Caco-2 (cell line): ENCODE measurements around the gene BDKRB2. TPM values are rescaled to one million over a fixed set of nuclear protein-coding genes. Genes with fewer than 3 reads are reported as not detected.

Experiments used
- BruUV-seq: library from RNA; stranded (reverse); fragments of 400-500 nt; replicated peaks from 2 replicates; lab custom pipeline; 2021; lab: Mats Ljungman, UMichigan
- CTCF ChIA-PET: fragments of 300-600 bp; sonication (Branson Sonifier 250); formaldehyde crosslinking; loops from one replicate; lab custom pipeline; 2022; ENCODE audit warnings: antibody characterized with exemption; lab: Charles Lee
- POLR2A ChIA-PET: fragments of 300-600 bp; sonication (Branson Sonifier 250); formaldehyde crosslinking; loops from one replicate; lab custom pipeline; 2022; ENCODE audit warnings: antibody characterized with exemption; lab: Charles Lee
- DNase-seq, 2 experiments: peaks; one replicate each; pipeline versions ENCODE4 v3.0.0 to v3.0.0-alpha.2; 2020 to 2022
- H3K27me3 ChIP-seq: replicated peaks from 2 replicates; pipeline ENCODE4 v1.6.0; 2011; ENCODE audit warnings: low read length; ENCODE audit not compliant: control insufficient read depth, insufficient read depth
- H3K36me3 ChIP-seq: 2 replicates; pipeline ENCODE4 v1.5.1; 2011; ENCODE audit warnings: low read length; ENCODE audit not compliant: control insufficient read depth, insufficient read depth
- H3K4me1 ChIP-seq: fragments of 250-450 bp; sonication (Bioruptor Pico); 2 replicates; pipeline ENCODE4 v1.5.1; 2020; ENCODE audit warnings: mild to moderate bottlenecking
- H3K4me3 ChIP-seq: 2 replicates; pipeline ENCODE4 v1.5.1; 2011; ENCODE audit warnings: low read depth, mild to moderate bottlenecking, control low read depth, low read length
- H3K9me3 ChIP-seq: fragments of 250-450 bp; sonication (Bioruptor Pico); 2 replicates; pipeline ENCODE4 v1.5.1; 2020; ENCODE audit warnings: mild to moderate bottlenecking, moderate library complexity
- H3K27ac Mint-ChIP-seq: one replicate; pipeline ENCODE4 v1.8.0; 2022; ENCODE audit warnings: mixed read lengths; ENCODE audit not compliant: unreplicated experiment
- H3K27me3 Mint-ChIP-seq: one replicate; pipeline ENCODE4 v1.8.0; 2022; ENCODE audit warnings: mixed read lengths; ENCODE audit not compliant: insufficient read depth, unreplicated experiment
- H3K36me3 Mint-ChIP-seq: one replicate; pipeline ENCODE4 v1.8.0; 2022; ENCODE audit warnings: mild to moderate bottlenecking, mixed read lengths; ENCODE audit not compliant: insufficient read depth, unreplicated experiment
- H3K4me1 Mint-ChIP-seq: one replicate; pipeline ENCODE4 v1.8.0; 2022; ENCODE audit warnings: low read depth, mixed read lengths; ENCODE audit not compliant: unreplicated experiment
- H3K4me3 Mint-ChIP-seq: one replicate; pipeline ENCODE4 v1.8.0; 2022; ENCODE audit warnings: mild to moderate bottlenecking, moderate library complexity, mixed read lengths; ENCODE audit not compliant: unreplicated experiment
- H3K9me3 Mint-ChIP-seq: one replicate; pipeline ENCODE4 v1.8.0; 2022; ENCODE audit warnings: mixed read lengths; ENCODE audit not compliant: unreplicated experiment
- intact Hi-C: fragments of 100-400 bp; cut with micrococcal nuclease; formaldehyde crosslinking; loops from one replicate; pipeline ENCODE4 v1.10.0; 2022; ENCODE audit not compliant: unreplicated experiment
- total RNA-seq: library from RNA; stranded (reverse); gene quantifications from 2 replicates; pipeline ENCODE4 v1.2.3, GENCODE V29; 2022
- TF ChIP-seq, protein P1 (sequence below), 2 experiments: fragments of 200-600 bp in 1 of 2; IDR thresholded peaks; 1 replicate in 1 of 2; 2 replicates in 1 of 2; pipeline versions ENCODE4 v1.5.1 to v1.8.0; 2011 to 2022; ENCODE audit warnings: antibody characterized with exemption in 1 of 2, control low read depth in 1 of 2, inconsistent platforms in 1 of 2, low read depth in 1 of 2, low read length in 1 of 2, mild to moderate bottlenecking in 1 of 2, moderate library complexity in 1 of 2; ENCODE audit not compliant: insufficient read depth in 1 of 2, severe bottlenecking in 1 of 2, unreplicated experiment in 1 of 2

Gene BDKRB2
- total RNA-seq, 1 experiment from 2014 or later, result 2.0 TPM

- intact Hi-C loops, result no loop called here
- no TSS peak for BruUV-seq
These were observed 27.8 kb upstream of the BDKRB2 start for GRCh38 chr14:96176811-96177211.

DNA sequence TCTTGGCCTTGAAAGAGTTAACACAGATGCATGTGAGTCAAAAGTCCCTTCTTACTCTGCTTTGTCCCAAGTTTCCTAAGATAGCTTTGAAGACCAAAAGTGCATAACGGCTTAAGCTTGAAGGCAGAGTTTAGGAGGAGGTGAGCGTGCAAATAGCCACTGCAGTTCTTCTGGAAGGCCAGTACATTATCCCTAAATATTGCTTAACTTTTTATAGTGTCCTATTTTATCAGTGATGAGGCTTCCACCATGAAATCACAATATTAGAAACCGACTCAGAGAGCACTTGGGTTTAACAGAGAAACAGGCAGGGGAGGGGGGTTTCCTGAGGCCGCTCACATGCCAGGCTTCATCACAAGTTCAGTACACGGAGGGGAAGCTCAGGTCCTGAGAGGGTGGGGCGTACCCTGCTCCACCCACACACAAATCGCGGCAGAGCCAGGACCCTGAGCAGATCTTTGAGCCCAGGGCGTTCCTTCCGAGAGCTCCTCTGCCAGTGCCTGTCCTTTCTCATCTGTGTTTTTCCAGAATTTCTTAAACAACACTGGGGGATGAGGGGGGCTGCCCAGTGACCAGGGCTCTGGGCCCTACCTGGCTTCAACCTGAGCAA, 26.8 kb upstream of the BDKRB2 start:
- Histone ChIP-seq H3K36me3 (no peaks in the 10 kb centered on the region), H3K27me3 (no peaks in the 10 kb centered on the region), H3K4me1 (no peaks in the 10 kb centered on the region), H3K4me3 (no peak overlapping the region), H3K9me3 (no peaks in the 10 kb centered on the region)
- Mint-ChIP-seq H3K9me3 (peaks cover 12% of the 10 kb centered on the region), H3K36me3 (peaks cover 8% of the 10 kb centered on the region), H3K27me3 (peaks cover 5% of the 10 kb centered on the region), H3K27ac (no peak overlapping the region), H3K4me3 (no peak overlapping the region), H3K4me1 (no peaks in the 10 kb centered on the region)
- ChIA-PET POLR2A (no interaction called here), CTCF (interaction anchor here (1.8 kb wide), 1 partner anchor 77 kb away, joined by 6 read pairs; no protein-coding TSS in a partner anchor)
- TF ChIP-seq, protein P1, sequence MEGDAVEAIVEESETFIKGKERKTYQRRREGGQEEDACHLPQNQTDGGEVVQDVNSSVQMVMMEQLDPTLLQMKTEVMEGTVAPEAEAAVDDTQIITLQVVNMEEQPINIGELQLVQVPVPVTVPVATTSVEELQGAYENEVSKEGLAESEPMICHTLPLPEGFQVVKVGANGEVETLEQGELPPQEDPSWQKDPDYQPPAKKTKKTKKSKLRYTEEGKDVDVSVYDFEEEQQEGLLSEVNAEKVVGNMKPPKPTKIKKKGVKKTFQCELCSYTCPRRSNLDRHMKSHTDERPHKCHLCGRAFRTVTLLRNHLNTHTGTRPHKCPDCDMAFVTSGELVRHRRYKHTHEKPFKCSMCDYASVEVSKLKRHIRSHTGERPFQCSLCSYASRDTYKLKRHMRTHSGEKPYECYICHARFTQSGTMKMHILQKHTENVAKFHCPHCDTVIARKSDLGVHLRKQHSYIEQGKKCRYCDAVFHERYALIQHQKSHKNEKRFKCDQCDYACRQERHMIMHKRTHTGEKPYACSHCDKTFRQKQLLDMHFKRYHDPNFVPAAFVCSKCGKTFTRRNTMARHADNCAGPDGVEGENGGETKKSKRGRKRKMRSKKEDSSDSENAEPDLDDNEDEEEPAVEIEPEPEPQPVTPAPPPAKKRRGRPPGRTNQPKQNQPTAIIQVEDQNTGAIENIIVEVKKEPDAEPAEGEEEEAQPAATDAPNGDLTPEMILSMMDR (IDR thresholded peaks at IDR 0.05; ENCODE audit: insufficient read depth in 1 of 2, low read depth in 1 of 2, low read length in 1 of 2, severe bottlenecking in 1 of 2, unreplicated experiment in 1 of 2), result no peak
- DNase-seq, result no peak
- intact Hi-C loops, result no loop called here
- BruUV-seq, result no TSS peak

More at GRCh38 chr14:96176811-96177211, 27.8 kb upstream of the BDKRB2 start:
- H3K36me3 ChIP-seq, result no peaks in the 10 kb centered on the region
- no peaks in the 10 kb centered on the region for H3K27me3 ChIP-seq
- H3K27ac Mint-ChIP-seq, result no peak overlapping the region
- H3K27me3 Mint-ChIP-seq, result peaks cover 5% of the 10 kb centered on the region
- DNase-seq, result no peak
- POLR2A ChIA-PET, result no interaction called here
- H3K9me3 ChIP-seq, result no peaks in the 10 kb centered on the region
- H3K4me1 Mint-ChIP-seq, result no peaks in the 10 kb centered on the region
- no peak overlapping the region for H3K4me3 ChIP-seq
- CTCF ChIA-PET, result no interaction called here
- peaks cover 12% of the 10 kb centered on the region for H3K9me3 Mint-ChIP-seq
- peaks cover 8% of the 10 kb centered on the region for H3K36me3 Mint-ChIP-seq
- no peaks in the 10 kb centered on the region for H3K4me1 ChIP-seq
- TF ChIP-seq, protein P1 (IDR thresholded peaks at IDR 0.05; ENCODE audit: insufficient read depth in 1 of 2, low read depth in 1 of 2, low read length in 1 of 2, severe bottlenecking in 1 of 2, unreplicated experiment in 1 of 2), result no peak
- H3K4me3 Mint-ChIP-seq, result no peak overlapping the region

- no TSS peak for BruUV-seq
- Mint-ChIP-seq H3K9me3 (peaks cover 12% of the 10 kb centered on the region), H3K4me3 (no peak overlapping the region), H3K27ac (no peak overlapping the region), H3K27me3 (peaks cover 5% of the 10 kb centered on the region), H3K36me3 (peaks cover 7% of the 10 kb centered on the region), H3K4me1 (no peaks in the 10 kb centered on the region)
- intact Hi-C loops, result no loop called here
- Histone ChIP-seq H3K4me3 (no peak overlapping the region), H3K4me1 (no peaks in the 10 kb centered on the region), H3K9me3 (no peaks in the 10 kb centered on the region), H3K36me3 (no peaks in the 10 kb centered on the region), H3K27me3 (no peaks in the 10 kb centered on the region)
- ChIA-PET CTCF (interaction anchor here (1.8 kb wide), 1 partner anchor 78 kb away, joined by 6 read pairs; no protein-coding TSS in a partner anchor), POLR2A (no interaction called here)
- TF ChIP-seq, protein P1 (IDR thresholded peaks at IDR 0.05; ENCODE audit: insufficient read depth in 1 of 2, low read depth in 1 of 2, low read length in 1 of 2, severe bottlenecking in 1 of 2, unreplicated experiment in 1 of 2), result peak in 1 of 2 experiments; percentile 14
- DNase-seq, result peak in 1 of 2 experiments; percentile 17
These were observed 25.9 kb upstream of the BDKRB2 start for GRCh38 chr14:96178461-96179321.
